Stimulated activated CD4-positive, alpha-beta T cell treated with anti-CD3 and anti-CD28 coated beads, Interleukin-12 subunit alpha, Interleukin-12 subunit beta, amount 100 ng/mL, for 4 hours (primary cell): Measurements from ENCODE around the gene ARF4.
"Not testable (repeated sequence)": the region's sequence is repeated elsewhere in the genome, so short reads cannot be mapped to it uniquely, and the experiment has no call there.

Source experiments
- DNase-seq: peaks from one replicate; pipeline ENCODE4 v3.0.0-alpha.2; 2020

Gene ARF4

GRCh38 chr3:57597127-57597923 lies at the start of gene ARF4:
ARF4 (minus strand) TSS chr3:57597344; CDS start chr3:57597140, 204 bp downstream.
- peak; percentile 99 for DNase-seq

GRCh38 chr3:57646723-57647122 lies 49.6 kb upstream of the ARF4 start:
- DNase-seq, result no peak

GRCh38 chr3:57644740-57645139 lies 47.6 kb upstream of the ARF4 start:
- DNase-seq, result no peak

- DNase-seq, result no peak
Measured at GRCh38 chr3:57637391-57637790, 40.2 kb upstream of the ARF4 start.

GRCh38 chr3:57634259-57634658 lies 37.1 kb upstream of the ARF4 start:
- DNase-seq, result not testable (repeated sequence)

GRCh38 chr3:57627976-57628375 lies 30.8 kb upstream of the ARF4 start:
- no peak for DNase-seq

- no peak for DNase-seq
Measured at GRCh38 chr3:57624801-57625200, 27.7 kb upstream of the ARF4 start.

GRCh38 chr3:57622362-57622761 lies 25.2 kb upstream of the ARF4 start:
- no peak for DNase-seq

GRCh38 chr3:57617739-57618138 lies 20.6 kb upstream of the ARF4 start:
- no peak for DNase-seq

GRCh38 chr3:57616233-57616632 lies 19.1 kb upstream of the ARF4 start:
- no peak for DNase-seq

GRCh38 chr3:57611870-57612269 lies 14.7 kb upstream of the ARF4 start:
- DNase-seq, result not testable (repeated sequence)

GRCh38 chr3:57605683-57606082 lies 8.5 kb upstream of the ARF4 start:
- no peak for DNase-seq

- no peak for DNase-seq
Measured at GRCh38 chr3:57604971-57605370, 7.8 kb upstream of the ARF4 start.

- DNase-seq, result no peak
Measured at GRCh38 chr3:57600195-57600594, 3.1 kb upstream of the ARF4 start.

GRCh38 chr3:57598765-57599360 lies 1.7 kb upstream of the ARF4 start:
- DNase-seq, result no peak

- DNase-seq, result peak; percentile 42
Measured at GRCh38 chr3:57596495-57597126, 533 bp downstream of the ARF4 start.

GRCh38 chr3:57594576-57594975 lies 2.6 kb downstream of the ARF4 start:
- no peak for DNase-seq

- no peak for DNase-seq
Measured at GRCh38 chr3:57594144-57594543, 3.0 kb downstream of the ARF4 start.

- DNase-seq, result no peak
Measured at GRCh38 chr3:57592306-57592705, 4.8 kb downstream of the ARF4 start.

GRCh38 chr3:57587905-57588304 lies 9.2 kb downstream of the ARF4 start:
- no peak for DNase-seq

GRCh38 chr3:57586778-57587177 lies 10.4 kb downstream of the ARF4 start:
- DNase-seq, result no peak

GRCh38 chr3:57583544-57583943 lies 13.6 kb downstream of the ARF4 start:
- DNase-seq, result no peak

- DNase-seq, result no peak
Measured at GRCh38 chr3:57582474-57583168, 14.5 kb downstream of the ARF4 start.

- DNase-seq, result no peak
Measured at GRCh38 chr3:57577801-57578200, 19.3 kb downstream of the ARF4 start.
